Measurements from ENCODE around the gene GAREM2.

DNA sequence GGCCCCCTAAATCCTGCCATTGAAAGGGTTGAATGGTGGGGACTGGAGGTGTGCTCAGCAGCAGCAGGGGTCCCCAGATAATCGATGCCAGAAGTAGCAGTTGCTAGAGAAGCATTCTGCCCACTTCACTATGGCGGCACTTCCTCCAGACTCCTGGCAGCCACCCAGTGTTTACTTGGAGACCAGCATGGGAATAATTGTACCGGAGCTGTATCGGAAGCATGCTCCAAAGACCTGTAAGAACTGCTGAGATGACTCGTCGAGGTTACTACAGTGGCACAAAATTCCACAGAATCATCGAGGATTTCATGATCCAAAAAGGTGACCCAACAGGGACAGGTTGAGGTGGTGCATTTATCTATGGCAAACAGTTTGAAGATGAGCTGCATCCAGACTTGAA, 11.0 kb upstream of the GAREM2 start:
- TF ChIP-seq, protein P1, sequence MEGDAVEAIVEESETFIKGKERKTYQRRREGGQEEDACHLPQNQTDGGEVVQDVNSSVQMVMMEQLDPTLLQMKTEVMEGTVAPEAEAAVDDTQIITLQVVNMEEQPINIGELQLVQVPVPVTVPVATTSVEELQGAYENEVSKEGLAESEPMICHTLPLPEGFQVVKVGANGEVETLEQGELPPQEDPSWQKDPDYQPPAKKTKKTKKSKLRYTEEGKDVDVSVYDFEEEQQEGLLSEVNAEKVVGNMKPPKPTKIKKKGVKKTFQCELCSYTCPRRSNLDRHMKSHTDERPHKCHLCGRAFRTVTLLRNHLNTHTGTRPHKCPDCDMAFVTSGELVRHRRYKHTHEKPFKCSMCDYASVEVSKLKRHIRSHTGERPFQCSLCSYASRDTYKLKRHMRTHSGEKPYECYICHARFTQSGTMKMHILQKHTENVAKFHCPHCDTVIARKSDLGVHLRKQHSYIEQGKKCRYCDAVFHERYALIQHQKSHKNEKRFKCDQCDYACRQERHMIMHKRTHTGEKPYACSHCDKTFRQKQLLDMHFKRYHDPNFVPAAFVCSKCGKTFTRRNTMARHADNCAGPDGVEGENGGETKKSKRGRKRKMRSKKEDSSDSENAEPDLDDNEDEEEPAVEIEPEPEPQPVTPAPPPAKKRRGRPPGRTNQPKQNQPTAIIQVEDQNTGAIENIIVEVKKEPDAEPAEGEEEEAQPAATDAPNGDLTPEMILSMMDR (IDR thresholded peaks at IDR 0.05): no peak
- no peak for TF ChIP-seq POLR2A (IDR thresholded peaks at IDR 0.05)

Data from adrenal gland (tissue), 5 donors.